NT2/D1 (cell line): ENCODE results near the gene RPTOR.

ENCODE experiments used
- YY1 ChIP-seq: IDR thresholded peaks from 2 replicates; pipeline ENCODE4 v1.6.1; 2011; ENCODE audit not compliant: insufficient read length, insufficient read depth
- ZNF274 ChIP-seq: IDR thresholded peaks from 2 replicates; pipeline ENCODE4 v1.6.1; 2011; ENCODE audit warnings: mild to moderate bottlenecking, low read depth, low read length

GRCh38 chr17:80665792-80666191, 121.2 kb downstream of the RPTOR start:
- no peak for TF ChIP-seq YY1
- no peak for TF ChIP-seq ZNF274
